HUDEP-2 (cell line): Measurements from ENCODE around the gene NFYA.
A peak's percentile ranks its signal among the peaks of the same experiment; 100 is the strongest.

ENCODE experiments used
- DNase-seq, 76 experiments: peaks; one replicate each; lab custom pipeline; 2025; ENCODE audit not compliant: unreplicated experiment in 76 of 76; lab: John Stamatoyannopoulos, UW

Gene NFYA

DNA sequence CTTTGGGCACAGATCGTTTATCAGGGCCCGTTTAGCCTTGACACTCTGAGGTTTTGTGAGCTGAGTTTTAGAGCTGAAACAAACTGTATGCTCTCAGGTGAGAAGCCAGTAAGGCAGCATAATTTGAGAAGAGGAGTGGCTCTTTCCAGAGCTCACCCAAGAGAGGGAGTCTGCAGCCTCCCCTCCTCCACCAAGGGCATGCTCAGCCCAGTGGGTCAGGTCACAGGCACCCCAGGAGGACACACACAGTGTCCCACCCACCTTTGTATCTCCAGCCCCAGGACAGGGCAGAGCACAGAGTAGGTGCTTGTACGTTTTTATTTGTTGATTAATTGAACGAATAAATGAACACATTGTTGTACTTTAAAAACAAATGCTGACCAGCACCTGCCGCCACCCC, 27.1 kb upstream of the NFYA start:
- DNase-seq, result no peak

DNA sequence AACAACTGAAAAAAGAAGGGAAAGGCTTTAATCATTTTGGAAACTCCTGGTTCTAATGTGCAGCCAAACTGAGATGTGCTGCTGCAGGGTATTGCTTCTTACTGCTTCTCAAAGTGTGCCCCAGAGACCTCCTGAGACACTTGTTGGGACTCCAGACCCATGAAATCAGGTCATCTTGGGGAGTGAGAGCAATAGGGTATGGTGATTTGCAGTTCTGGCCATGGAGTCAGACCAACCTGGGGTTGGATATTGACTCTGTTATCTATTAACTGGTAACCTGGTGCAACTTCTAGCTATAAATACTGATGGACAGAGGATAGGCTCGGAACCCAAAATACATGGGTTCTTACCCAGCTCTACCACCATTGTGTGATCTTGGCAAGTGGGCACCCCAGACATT, 26.7 kb upstream of the NFYA start:
- no peak for DNase-seq

DNA sequence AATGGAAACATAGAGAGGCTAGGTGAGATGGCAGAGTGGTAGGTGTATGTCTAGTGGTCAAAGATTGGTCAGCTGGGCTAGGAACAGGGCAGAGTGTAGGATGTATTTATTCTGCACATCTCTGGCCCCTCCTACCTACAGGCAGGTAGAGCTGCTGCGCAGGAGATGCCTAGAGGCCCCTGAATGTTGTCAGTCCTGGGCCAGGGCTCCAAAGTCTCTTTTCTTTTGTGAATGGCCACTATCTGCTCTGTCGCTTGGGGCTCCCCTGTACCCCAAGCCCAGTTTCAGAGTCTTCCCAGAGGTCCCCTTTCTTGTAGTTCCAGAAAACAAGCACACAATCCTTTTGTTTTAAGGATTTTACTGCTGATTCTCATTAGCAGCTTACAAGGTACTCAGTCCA, 25.5 kb upstream of the NFYA start:
- no peak for DNase-seq

DNA sequence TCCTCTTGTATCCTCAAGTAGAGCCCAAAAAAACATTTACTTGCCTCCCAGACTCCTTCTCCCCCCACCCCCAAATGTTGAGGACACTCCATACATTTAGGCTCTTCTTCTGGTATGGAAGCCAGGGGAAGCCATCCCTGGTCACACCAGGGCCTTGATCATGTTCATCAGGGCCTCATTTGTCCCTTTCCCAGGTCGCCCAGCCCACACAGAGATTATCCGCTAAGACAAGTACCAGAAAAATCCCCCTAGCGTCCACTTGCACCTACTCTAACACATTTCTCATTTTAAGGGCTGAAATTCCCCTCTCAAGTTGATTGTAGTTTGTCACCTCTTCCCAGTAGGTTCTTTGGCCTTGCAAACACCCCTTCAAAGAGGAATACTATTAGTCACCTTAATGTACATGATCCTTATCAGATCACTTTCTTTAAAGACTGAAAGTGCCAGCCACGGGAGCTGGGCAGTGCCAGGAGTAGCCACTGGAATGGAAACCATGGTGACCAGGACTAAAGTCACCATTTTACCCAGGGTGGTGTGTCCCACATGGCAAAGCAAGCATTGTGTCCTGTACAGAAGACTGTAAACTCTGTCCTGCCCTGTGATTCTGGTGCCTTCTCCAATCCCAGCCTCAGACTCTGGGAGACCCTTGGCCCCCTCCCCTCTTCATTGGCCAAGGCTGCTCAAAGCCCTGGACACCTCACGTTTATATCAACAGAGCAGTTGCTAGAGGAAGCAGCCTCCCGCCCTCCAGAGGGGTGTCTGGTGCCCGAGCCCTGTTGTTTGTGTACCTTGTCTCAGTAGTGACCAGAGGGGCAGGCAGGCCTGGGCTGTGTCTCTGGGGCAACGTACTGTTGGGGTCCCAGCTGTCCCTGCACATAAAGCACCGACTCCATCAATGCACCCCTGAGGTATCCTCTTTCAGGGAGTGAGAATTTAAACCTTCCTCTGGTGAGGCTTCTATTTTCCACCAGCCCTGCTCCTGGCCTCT, 24.7 kb upstream of the NFYA start:
- DNase-seq, result no peak

DNA sequence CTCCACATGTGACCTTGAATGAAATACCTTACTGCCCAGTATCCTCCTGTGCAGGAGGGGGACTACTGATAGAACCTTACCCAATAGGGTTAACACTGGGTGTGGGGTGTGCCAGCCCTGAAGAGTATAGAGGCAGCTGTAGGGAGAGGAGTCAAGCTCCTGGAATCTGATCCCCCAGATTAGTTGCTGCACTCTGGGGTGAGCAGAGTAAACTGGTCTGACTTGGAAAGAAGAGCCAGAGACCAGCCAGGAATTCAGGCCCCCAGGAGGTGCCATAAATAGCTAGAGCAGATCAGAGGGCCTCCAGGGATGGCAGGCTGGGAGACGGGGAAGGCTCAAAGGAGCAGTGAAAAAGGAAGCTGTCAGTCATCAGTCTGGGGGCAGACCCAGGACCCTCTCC, 23.3 kb upstream of the NFYA start:
- no peak for DNase-seq

DNA sequence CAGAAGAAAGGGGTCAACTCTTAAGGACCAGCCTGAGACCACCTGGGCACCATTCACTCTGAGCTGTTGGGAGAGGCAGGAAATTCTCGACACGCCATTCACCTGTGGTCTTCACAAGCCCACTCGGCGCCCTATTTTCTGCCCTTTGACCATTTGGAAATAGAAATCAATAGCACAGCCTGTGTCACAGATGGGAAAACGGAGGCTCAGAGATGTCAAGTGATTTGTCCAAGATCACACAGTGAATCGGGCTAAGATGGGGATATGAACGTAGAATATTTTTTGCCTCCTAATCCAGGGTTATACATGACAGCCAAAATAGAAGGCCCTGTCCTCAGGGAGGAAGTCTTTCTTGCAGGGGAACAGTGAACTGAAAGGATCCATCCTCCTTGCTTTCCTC, 22.8 kb upstream of the NFYA start:
- no peak for DNase-seq

DNA sequence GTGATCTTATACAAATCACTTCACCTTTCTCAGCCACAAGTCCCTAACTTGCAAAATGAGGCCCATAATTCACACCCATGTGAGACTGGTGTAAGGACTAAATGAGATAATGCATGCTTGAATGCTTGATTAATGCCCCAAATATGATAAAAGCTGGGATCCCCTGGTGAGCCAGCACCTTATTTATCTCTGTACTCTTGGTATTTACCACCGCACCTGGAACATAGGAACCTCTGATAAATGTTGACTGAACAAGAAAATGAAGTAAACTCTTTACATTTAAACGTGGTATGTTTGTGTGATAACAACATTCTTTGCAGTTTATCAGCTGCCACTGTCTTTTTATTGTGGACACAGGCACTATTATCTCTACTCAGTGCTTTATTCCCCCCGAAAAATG, 22.2 kb upstream of the NFYA start:
- peak in 17 of 76 experiments; percentile 3 to 62 (median 34) for DNase-seq

DNA sequence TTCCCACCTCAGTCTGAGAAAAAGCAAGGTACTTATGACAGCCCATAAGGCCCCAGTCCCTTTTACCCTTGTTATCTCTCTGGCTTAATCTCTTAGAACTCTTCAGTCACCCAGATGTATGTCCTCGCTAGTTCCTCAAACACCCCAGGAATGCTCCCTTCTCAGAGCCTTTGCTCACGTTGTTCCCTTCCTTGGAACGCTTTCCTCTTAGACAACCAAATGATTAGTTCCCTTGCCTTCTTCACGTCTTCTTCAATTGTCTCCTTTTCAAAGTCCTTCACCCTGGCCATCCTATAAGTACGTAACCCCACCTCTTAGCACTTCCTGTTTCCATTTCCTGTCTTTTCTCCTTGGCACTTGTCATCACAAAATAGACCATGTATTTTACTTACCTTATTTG, 20.9 kb upstream of the NFYA start:
- peak in 4 of 76 experiments; percentile 23 to 26 (median 25) for DNase-seq

DNA sequence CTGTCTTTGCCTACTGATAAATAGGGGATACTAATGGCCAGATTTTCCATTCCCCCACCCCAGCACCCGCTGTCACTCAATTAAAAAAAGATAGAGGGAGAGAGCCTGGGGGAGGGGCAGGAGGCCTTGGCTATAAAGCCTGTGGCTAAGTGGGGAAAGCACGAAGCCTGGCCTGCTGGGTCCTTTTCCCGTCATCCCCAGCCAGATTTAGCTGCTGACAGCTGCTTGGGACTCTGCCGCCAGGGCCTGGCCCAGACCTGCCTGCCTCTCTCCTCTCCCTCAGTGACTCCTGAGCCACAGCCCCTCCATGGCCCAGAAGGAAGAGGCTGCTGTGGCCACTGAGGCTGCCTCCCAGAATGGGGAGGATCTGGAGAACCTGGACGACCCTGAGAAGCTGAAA, 19.7 kb upstream of the NFYA start, which contains the start of gene APOBEC2:
Gene APOBEC2, plus strand, starts transcription at position 162 of the 400 bp plus-strand sequence. Its CDS starts 146 bp downstream, at position 308.
- DNase-seq, result no peak

DNA sequence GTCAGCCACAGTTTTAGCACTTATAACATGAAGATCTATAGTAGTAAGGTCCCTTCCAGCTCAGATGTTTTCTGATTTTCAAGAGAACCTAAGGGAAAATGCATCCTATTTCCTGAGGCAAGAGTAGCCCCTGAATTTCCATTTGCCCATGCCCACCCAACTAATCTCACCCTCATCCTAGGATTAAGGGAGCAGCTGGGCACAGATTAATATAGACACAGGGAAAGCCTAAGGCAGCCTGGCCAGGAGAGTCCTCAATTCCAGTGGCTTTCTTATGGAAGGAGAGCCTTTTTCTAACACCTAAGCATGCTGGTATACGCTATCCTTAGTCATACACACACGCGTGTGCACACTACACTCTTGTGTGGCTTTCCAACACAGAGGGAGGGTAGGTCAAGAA, 18.3 kb upstream of the NFYA start:
- no peak for DNase-seq

DNA sequence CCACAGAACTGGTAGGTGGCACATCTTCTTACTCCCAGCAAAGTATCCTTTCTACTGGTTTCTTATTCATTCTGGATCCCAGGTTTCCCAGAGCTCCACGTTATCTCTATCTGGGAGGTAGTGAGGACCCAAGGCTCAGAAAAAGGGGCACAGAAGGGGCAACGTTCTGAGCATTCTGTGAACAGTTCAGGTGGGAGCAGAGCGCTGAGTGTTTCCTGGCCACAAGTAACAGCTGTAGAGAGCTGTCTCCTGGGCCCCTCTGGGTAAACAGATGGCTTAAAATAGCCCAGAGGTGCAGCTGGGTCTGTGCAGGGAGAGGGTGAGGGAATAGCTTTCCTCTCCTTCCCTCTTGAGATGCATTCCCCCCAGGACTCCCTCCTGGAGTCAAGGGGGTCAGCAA, 17.6 kb upstream of the NFYA start:
- no peak for DNase-seq

DNA sequence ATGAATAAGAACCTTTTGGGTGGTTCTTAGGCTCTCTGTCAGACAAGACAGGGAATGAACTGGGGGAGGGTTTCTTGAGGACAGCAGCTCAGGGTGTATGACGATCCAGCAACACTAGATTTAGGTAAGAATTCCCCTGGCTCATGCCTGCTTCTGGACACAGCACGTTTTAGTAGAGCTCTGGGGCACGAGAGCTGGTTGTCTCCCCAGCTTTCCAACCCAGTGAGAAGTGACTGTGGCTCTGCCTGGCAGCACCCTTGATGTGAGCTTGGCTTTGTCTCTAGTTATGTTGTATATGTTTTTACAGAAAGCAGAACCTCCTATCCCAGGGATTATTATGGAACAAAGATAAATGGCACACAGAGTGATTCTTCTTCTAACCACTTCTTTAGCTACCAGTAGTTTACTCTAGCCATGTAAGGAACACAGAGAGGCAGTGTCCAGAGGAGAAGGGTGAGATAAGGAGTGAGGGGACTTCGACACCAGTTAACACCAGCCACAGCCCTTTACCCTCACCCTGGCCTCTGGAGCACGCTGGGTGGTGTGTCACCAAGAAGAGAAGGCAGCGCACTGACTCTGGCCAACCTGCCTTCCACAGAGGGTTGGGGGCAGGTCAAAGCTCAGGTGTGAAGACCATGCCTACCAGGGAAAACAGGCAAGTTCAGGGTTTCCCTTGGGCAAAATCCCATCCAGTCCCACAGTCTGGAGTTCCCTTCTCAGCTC, 15.8 kb upstream of the NFYA start:
- peak in 2 of 76 experiments; percentile 17 to 18 for DNase-seq

DNA sequence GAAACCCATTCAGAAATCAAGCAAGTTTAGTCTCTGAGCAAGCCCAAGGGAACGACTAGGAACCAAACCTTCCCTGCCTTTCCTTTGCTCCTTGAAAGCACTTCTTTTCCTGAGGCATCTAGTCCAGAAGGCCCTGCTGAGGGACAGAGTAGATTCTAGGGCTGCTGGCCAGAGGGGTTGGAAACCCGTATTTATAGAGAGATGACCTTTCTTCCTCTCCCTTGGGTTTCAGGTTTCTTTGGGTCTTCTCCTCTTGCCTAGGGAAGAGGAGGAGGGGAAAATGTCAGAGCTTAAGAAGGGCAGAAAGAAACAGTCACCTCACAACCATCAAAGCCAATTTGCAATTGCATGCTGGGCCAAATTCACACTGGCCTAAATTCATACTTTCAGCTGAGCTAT, 14.0 kb upstream of the NFYA start:
- no peak for DNase-seq

DNA sequence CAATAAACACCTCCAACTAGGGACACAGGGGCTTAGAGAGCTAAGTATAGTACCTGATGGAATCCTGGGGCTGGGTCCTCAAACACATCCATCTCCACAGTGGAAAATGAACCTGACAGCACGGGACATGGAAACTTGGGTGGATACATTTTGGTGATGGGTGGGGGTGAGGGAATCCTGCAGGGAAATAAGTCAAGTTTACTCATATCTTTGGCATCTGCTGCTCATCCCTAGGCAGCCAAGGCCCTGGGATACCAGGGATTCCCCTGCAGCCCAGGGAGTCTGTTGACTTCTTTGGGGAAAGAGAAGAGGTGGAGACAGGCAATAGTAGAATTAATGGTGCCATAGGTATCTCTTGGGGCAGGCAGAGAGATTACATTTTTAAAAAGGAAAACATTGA, 13.2 kb upstream of the NFYA start:
- no peak for DNase-seq

DNA sequence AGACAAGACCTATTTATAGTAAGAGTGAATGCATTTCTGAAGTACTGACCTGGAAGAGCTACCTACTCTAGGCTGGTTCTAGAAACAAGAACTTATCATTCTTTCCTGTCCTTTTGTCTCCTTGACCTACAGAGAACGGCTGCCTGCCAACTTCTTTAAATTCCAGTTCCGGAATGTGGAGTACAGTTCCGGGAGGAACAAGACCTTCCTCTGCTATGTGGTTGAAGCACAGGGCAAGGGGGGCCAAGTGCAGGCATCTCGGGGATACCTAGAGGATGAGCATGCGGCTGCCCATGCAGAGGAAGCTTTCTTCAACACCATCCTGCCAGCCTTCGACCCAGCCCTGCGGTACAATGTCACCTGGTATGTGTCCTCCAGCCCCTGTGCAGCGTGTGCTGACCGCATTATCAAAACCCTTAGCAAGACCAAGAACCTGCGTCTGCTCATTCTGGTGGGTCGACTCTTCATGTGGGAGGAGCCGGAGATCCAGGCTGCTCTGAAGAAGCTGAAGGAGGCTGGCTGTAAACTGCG, 11.5 kb upstream of the NFYA start:
- DNase-seq, result no peak

DNA sequence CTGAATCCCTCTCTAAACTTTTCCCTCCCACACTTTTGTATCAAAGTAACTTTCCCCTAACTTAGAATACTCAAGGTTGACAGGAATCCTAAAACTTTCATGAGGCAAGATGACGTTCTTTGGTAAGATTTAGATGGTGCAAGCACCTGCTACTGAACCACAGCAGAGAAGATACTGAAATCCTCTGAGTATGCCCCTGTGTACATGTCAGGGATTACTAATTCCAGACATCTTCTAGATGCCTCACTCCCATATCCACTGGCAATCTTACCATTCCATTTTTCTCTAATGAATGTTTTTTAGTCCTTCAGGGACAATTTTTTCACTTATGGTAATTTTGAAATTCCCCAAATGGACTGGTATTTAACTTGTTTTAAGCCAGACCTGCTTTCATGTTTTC, 10.7 kb upstream of the NFYA start:
- no peak for DNase-seq

DNA sequence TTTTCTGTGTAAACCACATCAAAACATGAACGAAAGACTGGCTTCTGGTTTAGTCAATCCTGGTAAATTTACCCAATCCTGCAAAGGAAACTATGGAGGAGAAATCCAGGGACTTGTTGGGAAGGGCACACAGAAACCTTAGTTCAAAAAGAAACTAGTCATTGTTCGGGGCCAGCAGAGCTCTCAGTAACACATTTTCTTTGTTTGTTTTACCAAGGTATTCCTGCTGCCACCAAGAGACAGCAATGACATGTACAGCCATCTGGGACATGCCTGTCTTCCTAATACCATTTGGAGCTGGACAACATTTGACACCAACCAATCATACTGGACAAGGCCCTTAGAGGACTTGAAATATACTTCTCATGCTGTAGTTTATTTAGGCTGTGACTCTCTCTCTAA, 8.9 kb upstream of the NFYA start:
- peak in 1 of 76 experiments; percentile 23 for DNase-seq

DNA sequence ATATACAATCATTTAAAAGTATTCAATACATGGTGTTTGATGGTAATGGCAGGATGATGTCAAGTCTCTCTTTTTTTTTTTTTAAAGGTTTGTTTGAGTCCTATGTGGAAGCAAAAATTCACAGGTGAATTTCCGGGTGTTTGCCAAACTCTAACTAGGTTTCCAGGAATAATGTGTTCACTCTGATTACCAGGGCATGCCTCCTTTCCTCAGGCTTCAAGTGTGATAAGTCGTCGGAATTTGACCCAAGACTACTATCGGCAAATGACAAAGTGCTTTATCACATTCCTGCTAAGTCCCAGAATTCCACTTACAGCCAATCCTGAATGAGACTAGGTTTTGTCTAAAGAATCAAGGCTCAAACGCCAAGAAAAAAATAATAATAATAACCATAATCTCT, 7.9 kb upstream of the NFYA start:
- DNase-seq, result no peak

DNA sequence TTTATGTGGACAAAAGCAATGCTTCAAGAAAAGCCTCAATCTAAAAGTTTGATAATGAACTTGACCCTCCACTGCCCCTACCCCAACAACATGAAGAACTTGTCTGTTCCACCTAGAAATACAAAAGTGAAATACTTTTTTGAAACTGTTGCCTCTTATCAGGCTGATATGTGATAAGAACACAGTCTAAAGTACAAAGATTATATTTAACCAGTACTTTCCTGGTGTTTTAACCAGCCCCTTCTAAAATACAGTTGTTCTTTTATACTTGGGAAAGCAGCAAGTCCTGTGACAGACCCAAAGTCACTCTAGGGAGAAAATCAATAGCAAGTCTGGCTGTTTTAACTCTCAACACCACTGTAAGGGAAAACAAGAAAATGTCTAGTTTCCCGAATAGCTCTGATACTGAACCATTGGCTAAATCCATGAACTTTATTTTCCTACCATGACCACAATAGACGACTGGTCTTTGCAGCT, 7.2 kb upstream of the NFYA start:
- DNase-seq, result peak in 1 of 76 experiments; percentile 16

DNA sequence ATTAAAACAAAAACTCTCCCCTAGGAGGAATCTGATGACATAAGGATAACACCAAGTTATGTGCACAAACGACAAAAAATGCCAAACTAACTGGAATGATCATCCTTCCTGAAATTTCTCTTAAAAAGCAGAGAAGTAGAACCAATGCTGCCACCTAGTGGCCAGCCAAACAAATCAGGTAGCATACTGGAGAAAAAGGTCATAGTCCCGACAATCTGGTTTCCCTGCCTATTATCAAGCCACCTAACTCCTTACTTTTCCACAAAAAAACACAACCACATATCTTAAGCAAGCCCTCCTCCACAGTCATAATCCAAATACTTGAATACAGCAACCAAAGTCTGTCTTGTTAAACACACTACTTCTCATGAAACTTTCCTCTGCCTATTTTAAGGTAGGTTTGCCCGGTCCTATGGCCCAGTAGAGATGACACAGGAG, 5.9 kb upstream of the NFYA start:
- peak in 63 of 76 experiments; percentile 18 to 80 (median 60) for DNase-seq

DNA sequence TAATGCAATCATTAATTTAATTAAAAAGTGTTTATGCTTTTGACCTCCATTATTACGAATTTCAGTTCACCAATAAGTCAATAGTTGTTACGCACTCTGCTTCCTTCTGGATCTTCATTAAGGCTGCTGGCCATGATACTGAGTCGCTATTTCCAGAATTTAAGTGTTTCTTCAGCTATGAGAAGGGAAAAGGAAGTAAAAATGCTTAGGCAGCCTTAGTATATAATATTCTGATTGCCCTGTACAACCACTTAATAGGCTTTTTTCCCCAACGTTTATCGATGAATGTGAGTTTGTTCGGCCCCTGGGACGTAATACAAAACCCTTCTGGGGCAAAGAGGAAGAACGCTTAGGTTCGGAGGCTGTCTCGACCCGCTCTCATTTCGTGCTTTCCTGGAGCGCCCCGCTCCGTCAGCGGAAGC, 1.3 kb upstream of the NFYA start:
- DNase-seq, result peak in 4 of 76 experiments; percentile 42 to 77 (median 66)
